ENCODE results near the gene MYO1A. TPM values are rescaled to one million over a fixed set of nuclear protein-coding genes. Genes with fewer than 3 reads are reported as not detected.
A peak's percentile ranks its signal among the peaks of the same experiment; 100 is the strongest.

The MYO1A gene
- total RNA-seq, 1 donor from 2014 or later, result 1.4 TPM

- H3K4me3 ChIP-seq, result no peak overlapping the region
- H3K27ac ChIP-seq, result peak overlapping the region; percentile 49
- intact Hi-C loops (cut with DNase I), result no loop called here
- H3K9me3 ChIP-seq, result no peaks in the 10 kb centered on the region
- no peaks in the 10 kb centered on the region for H3K36me3 ChIP-seq
- ATAC-seq (peak; percentile 28), DNase-seq (no peak)
- no peaks in the 10 kb centered on the region for H3K27me3 ChIP-seq
- no peak for TF ChIP-seq CTCF (IDR thresholded peaks at IDR 0.05)
- peaks cover 26% of the 10 kb centered on the region for H3K4me1 ChIP-seq
Measured at GRCh38 chr12:56991319-56992246, 58.3 kb downstream of the MYO1A start.

- ATAC-seq, result no peak
- no peak for DNase-seq
- H3K4me1 ChIP-seq, result peaks cover 26% of the 10 kb centered on the region
- no peaks in the 10 kb centered on the region for H3K36me3 ChIP-seq
- no peak for TF ChIP-seq CTCF (IDR thresholded peaks at IDR 0.05)
- no peak overlapping the region for H3K4me3 ChIP-seq
- no peaks in the 10 kb centered on the region for H3K9me3 ChIP-seq
- no peak overlapping the region for H3K27ac ChIP-seq
- intact Hi-C loops (cut with DNase I), result no loop called here
- H3K27me3 ChIP-seq, result no peaks in the 10 kb centered on the region
Measured at GRCh38 chr12:56990648-56991318, 59.1 kb downstream of the MYO1A start.

- H3K4me1 ChIP-seq, result peaks cover 26% of the 10 kb centered on the region
- DNase-seq (no peak), ATAC-seq (no peak)
- H3K27ac ChIP-seq, result no peak overlapping the region
- no peaks in the 10 kb centered on the region for H3K9me3 ChIP-seq
- H3K27me3 ChIP-seq, result no peaks in the 10 kb centered on the region
- H3K36me3 ChIP-seq, result no peaks in the 10 kb centered on the region
- intact Hi-C loops (cut with DNase I), result no loop called here
- TF ChIP-seq CTCF (IDR thresholded peaks at IDR 0.05), result no peak
- H3K4me3 ChIP-seq, result no peak overlapping the region
Measured at GRCh38 chr12:56989861-56990610, 59.9 kb downstream of the MYO1A start.

GRCh38 chr12:56988207-56988739 is 61.7 kb downstream of the MYO1A start:
- peak; percentile 42 for ATAC-seq
- H3K27ac ChIP-seq, result no peak overlapping the region
- no peak for TF ChIP-seq CTCF (IDR thresholded peaks at IDR 0.05)
- no peaks in the 10 kb centered on the region for H3K36me3 ChIP-seq
- peaks cover 26% of the 10 kb centered on the region for H3K4me1 ChIP-seq
- H3K27me3 ChIP-seq, result no peaks in the 10 kb centered on the region
- H3K9me3 ChIP-seq, result no peaks in the 10 kb centered on the region
- H3K4me3 ChIP-seq, result no peak overlapping the region
- intact Hi-C loops (cut with DNase I), result no loop called here
- DNase-seq, result no peak

- ATAC-seq, result peak; percentile 93
- H3K27ac ChIP-seq, result no peak overlapping the region
- intact Hi-C loops (cut with DNase I), result no loop called here
Measured at GRCh38 chr12:56987551-56988053, 62.3 kb downstream of the MYO1A start.

More at GRCh38 chr12:56987551-56988053, 62.3 kb downstream of the MYO1A start:
- peak; percentile 91 for DNase-seq
- TF ChIP-seq CTCF (IDR thresholded peaks at IDR 0.05), result peak; percentile 96
- no peaks in the 10 kb centered on the region for H3K9me3 ChIP-seq
- no peak overlapping the region for H3K4me3 ChIP-seq
- no peaks in the 10 kb centered on the region for H3K36me3 ChIP-seq
- H3K27me3 ChIP-seq, result no peaks in the 10 kb centered on the region
- peaks cover 26% of the 10 kb centered on the region for H3K4me1 ChIP-seq

Data from upper lobe of right lung (tissue), 1 donor.